ENCODE data around the gene GRIN3A.

Gene GRIN3A

GRCh38 chr9:101574731-101575333 is 163.6 kb downstream of the GRIN3A start:
- H3K9ac ChIP-seq (ENCODE audit: low read depth, low read length): no peak overlapping the region
- H3K9me3 ChIP-seq (ENCODE audit: insufficient read depth, low read length, severe bottlenecking): no peaks in the 10 kb centered on the region
- no peak overlapping the region for H3K27ac ChIP-seq (ENCODE audit: low read length)
- no peak for ATAC-seq (ENCODE audit: insufficient read depth, low read depth)
- DNase-seq: no peak
- H2AFZ ChIP-seq (ENCODE audit: low read depth, low read length): no peak overlapping the region
- no peak overlapping the region for H3K4me2 ChIP-seq (ENCODE audit: insufficient read depth, low read length)
- H4K20me1 ChIP-seq (ENCODE audit: insufficient read depth, low read length): no peaks in the 10 kb centered on the region
- H3K27me3 ChIP-seq (ENCODE audit: insufficient read depth, low read length, poor library complexity): no peaks in the 10 kb centered on the region
- no peak overlapping the region for H3K4me3 ChIP-seq (ENCODE audit: low read depth in 1 of 2, low read length in 2 of 2)
- H3K36me3 ChIP-seq (ENCODE audit: insufficient read depth, low read length): no peaks in the 10 kb centered on the region
- H3K79me2 ChIP-seq (ENCODE audit: insufficient read depth, low read length): no peaks in the 10 kb centered on the region
- no peak for TF ChIP-seq EZH2 (IDR thresholded peaks at IDR 0.05; ENCODE audit: borderline replicate concordance, low read depth, low read length, severe bottlenecking)
- no peaks in the 10 kb centered on the region for H3K4me1 ChIP-seq (ENCODE audit: insufficient read depth, low read length)

- Histone ChIP-seq H3K27me3 (ENCODE audit: insufficient read depth, low read length, poor library complexity) (no peaks in the 10 kb centered on the region), H3K9me3 (ENCODE audit: insufficient read depth, low read length, severe bottlenecking) (no peaks in the 10 kb centered on the region), H3K4me1 (ENCODE audit: insufficient read depth, low read length) (no peaks in the 10 kb centered on the region), H2AFZ (ENCODE audit: low read depth, low read length) (no peak overlapping the region), H3K4me2 (ENCODE audit: insufficient read depth, low read length) (no peak overlapping the region), H3K27ac (ENCODE audit: low read length) (no peak overlapping the region), H3K79me2 (ENCODE audit: insufficient read depth, low read length) (no peaks in the 10 kb centered on the region), H3K36me3 (ENCODE audit: insufficient read depth, low read length) (peaks cover 8% of the 10 kb centered on the region; the same call in 1 of the 2 replicates), H3K9ac (ENCODE audit: low read depth, low read length) (no peak overlapping the region), H3K4me3 (ENCODE audit: low read depth in 1 of 2, low read length in 2 of 2) (no peak overlapping the region), H4K20me1 (ENCODE audit: insufficient read depth, low read length) (no peaks in the 10 kb centered on the region)
- ATAC-seq (ENCODE audit: insufficient read depth, low read depth): no peak
- DNase-seq: no peak
- TF ChIP-seq CTCF (IDR thresholded peaks at IDR 0.05; ENCODE audit: borderline replicate concordance, extremely low read depth, low read length, poor library complexity, severe bottlenecking): no peak
- no peak for TF ChIP-seq EZH2 (IDR thresholded peaks at IDR 0.05; ENCODE audit: borderline replicate concordance, low read depth, low read length, severe bottlenecking)
Measured at GRCh38 chr9:101572316-101572715, 166.1 kb downstream of the GRIN3A start.

GRCh38 chr9:101571114-101571513 is 167.3 kb downstream of the GRIN3A start:
- H3K4me3 ChIP-seq (ENCODE audit: low read depth in 1 of 2, low read length in 2 of 2): no peak overlapping the region
- H3K27me3 ChIP-seq (ENCODE audit: insufficient read depth, low read length, poor library complexity): no peaks in the 10 kb centered on the region
- no peaks in the 10 kb centered on the region for H4K20me1 ChIP-seq (ENCODE audit: insufficient read depth, low read length)
- no peak overlapping the region for H3K4me2 ChIP-seq (ENCODE audit: insufficient read depth, low read length)
- no peaks in the 10 kb centered on the region for H3K79me2 ChIP-seq (ENCODE audit: insufficient read depth, low read length)
- ATAC-seq (ENCODE audit: insufficient read depth, low read depth): no peak
- TF ChIP-seq CTCF (IDR thresholded peaks at IDR 0.05; ENCODE audit: borderline replicate concordance, extremely low read depth, low read length, poor library complexity, severe bottlenecking): no peak
- TF ChIP-seq EZH2 (IDR thresholded peaks at IDR 0.05; ENCODE audit: borderline replicate concordance, low read depth, low read length, severe bottlenecking): no peak
- H3K27ac ChIP-seq (ENCODE audit: low read length): no peak overlapping the region
- H2AFZ ChIP-seq (ENCODE audit: low read depth, low read length): no peak overlapping the region
- H3K9me3 ChIP-seq (ENCODE audit: insufficient read depth, low read length, severe bottlenecking): no peaks in the 10 kb centered on the region
- no peak for DNase-seq
- H3K36me3 ChIP-seq (ENCODE audit: insufficient read depth, low read length): peaks cover 10% of the 10 kb centered on the region; the same call in 1 of the 2 replicates
- no peak overlapping the region for H3K9ac ChIP-seq (ENCODE audit: low read depth, low read length)
- no peaks in the 10 kb centered on the region for H3K4me1 ChIP-seq (ENCODE audit: insufficient read depth, low read length)

GRCh38 chr9:101569741-101570501 is 168.5 kb downstream of the GRIN3A start:
- Histone ChIP-seq H3K27me3 (ENCODE audit: insufficient read depth, low read length, poor library complexity) (no peaks in the 10 kb centered on the region), H3K4me1 (ENCODE audit: insufficient read depth, low read length) (no peaks in the 10 kb centered on the region), H4K20me1 (ENCODE audit: insufficient read depth, low read length) (no peaks in the 10 kb centered on the region), H3K4me2 (ENCODE audit: insufficient read depth, low read length) (no peak overlapping the region), H3K27ac (ENCODE audit: low read length) (no peak overlapping the region), H3K4me3 (ENCODE audit: low read depth in 1 of 2, low read length in 2 of 2) (no peak overlapping the region), H3K79me2 (ENCODE audit: insufficient read depth, low read length) (no peaks in the 10 kb centered on the region), H3K36me3 (ENCODE audit: insufficient read depth, low read length) (peaks cover 17% of the 10 kb centered on the region; the same call in 1 of the 2 replicates), H3K9me3 (ENCODE audit: insufficient read depth, low read length, severe bottlenecking) (no peaks in the 10 kb centered on the region), H3K9ac (ENCODE audit: low read depth, low read length) (no peak overlapping the region), H2AFZ (ENCODE audit: low read depth, low read length) (no peak overlapping the region)
- no peak for TF ChIP-seq EZH2 (IDR thresholded peaks at IDR 0.05; ENCODE audit: borderline replicate concordance, low read depth, low read length, severe bottlenecking)
- no peak for TF ChIP-seq CTCF (IDR thresholded peaks at IDR 0.05; ENCODE audit: borderline replicate concordance, extremely low read depth, low read length, poor library complexity, severe bottlenecking)
- DNase-seq: no peak
- ATAC-seq (ENCODE audit: insufficient read depth, low read depth): no peak
